Measurements from ENCODE around the gene ZCCHC8.
A peak's percentile ranks its signal among the peaks of the same experiment; 100 is the strongest.
"Not testable (repeated sequence)": the region's sequence is repeated elsewhere in the genome, so short reads cannot be mapped to it uniquely, and the experiment has no call there.

ZCCHC8 gene

GRCh38 chr12:122513028-122513427 is 12.3 kb upstream of the ZCCHC8 start:
- DNase-seq: not testable (repeated sequence)

GRCh38 chr12:122508163-122508562 is 7.4 kb upstream of the ZCCHC8 start:
- DNase-seq: no peak

GRCh38 chr12:122506393-122506938 is 5.7 kb upstream of the ZCCHC8 start:
- no peak for DNase-seq

- DNase-seq: no peak
Observed at GRCh38 chr12:122505419-122506051, 4.8 kb upstream of the ZCCHC8 start.

- no peak for DNase-seq
Observed at GRCh38 chr12:122503783-122504590, 3.3 kb upstream of the ZCCHC8 start.

- no peak for DNase-seq
Observed at GRCh38 chr12:122503147-122503751, 2.5 kb upstream of the ZCCHC8 start.

GRCh38 chr12:122501489-122501989 is 807 bp upstream of the ZCCHC8 start:
- DNase-seq: no peak

- peak in 31 of 58 donors; percentile 21 to 77 (median 49) for DNase-seq
Observed at GRCh38 chr12:122499991-122500684, 594 bp downstream of the ZCCHC8 start.

- DNase-seq: no peak
Observed at GRCh38 chr12:122495258-122495657, 5.5 kb downstream of the ZCCHC8 start.

GRCh38 chr12:122493222-122493621 is 7.5 kb downstream of the ZCCHC8 start:
- DNase-seq: not testable (repeated sequence)

GRCh38 chr12:122491991-122492390 is 8.7 kb downstream of the ZCCHC8 start:
- DNase-seq: no peak

- no peak for DNase-seq
Observed at GRCh38 chr12:122489038-122489437, 11.7 kb downstream of the ZCCHC8 start.

- DNase-seq: not testable (repeated sequence)
Observed at GRCh38 chr12:122487807-122488206, 12.9 kb downstream of the ZCCHC8 start.

- no peak for DNase-seq
Observed at GRCh38 chr12:122486805-122487426, 13.8 kb downstream of the ZCCHC8 start.

GRCh38 chr12:122486360-122486759 is 14.4 kb downstream of the ZCCHC8 start:
- not testable (repeated sequence) for DNase-seq

GRCh38 chr12:122484385-122484784 is 16.3 kb downstream of the ZCCHC8 start:
- not testable (repeated sequence) for DNase-seq

- no peak for DNase-seq
Observed at GRCh38 chr12:122483969-122484368, 16.8 kb downstream of the ZCCHC8 start.

- DNase-seq: no peak
Observed at GRCh38 chr12:122481861-122482260, 18.9 kb downstream of the ZCCHC8 start.

- no peak for DNase-seq
Observed at GRCh38 chr12:122480753-122481152, 20.0 kb downstream of the ZCCHC8 start.

- DNase-seq: no peak
Observed at GRCh38 chr12:122474324-122474716, 26.4 kb downstream of the ZCCHC8 start.

All from anterior cingulate cortex (tissue), 58 donors.